AG09319 (cell line): Measurements from ENCODE around the gene MAVS.

Experiments
- DNase-seq: peaks from one replicate; pipeline ENCODE4 v3.0.0-alpha.2; 2010; ENCODE audit warnings: low read depth; ENCODE audit errors: extremely low read depth
- TF ChIP-seq, protein P1 (sequence below): IDR thresholded peaks from 2 replicates; pipeline ENCODE4 v1.5.1; 2011; ENCODE audit warnings: low read depth, mild to moderate bottlenecking, inconsistent platforms, low read length, moderate library complexity

The MAVS gene

DNA sequence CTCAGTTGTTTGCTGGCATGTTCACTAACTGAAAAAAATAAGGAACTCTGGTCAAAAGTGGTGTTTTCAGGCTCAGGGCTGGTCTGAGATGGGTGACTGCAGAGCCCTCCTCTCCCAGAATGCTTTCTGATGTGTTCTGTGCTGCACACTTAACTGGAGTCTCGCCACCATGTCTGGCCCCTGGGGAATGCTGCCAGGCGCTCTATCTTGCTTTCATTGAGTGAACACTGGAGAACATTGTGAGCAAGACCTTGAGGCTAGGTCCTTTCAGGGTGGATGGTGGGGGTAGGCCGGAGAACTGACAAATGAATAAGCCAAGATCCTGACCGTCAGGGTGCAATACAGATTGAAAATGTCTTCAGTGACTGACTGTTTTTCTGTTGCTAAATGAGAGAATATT lies 62.0 kb downstream of the MAVS start:
- DNase-seq = no peak
- TF ChIP-seq, protein P1, sequence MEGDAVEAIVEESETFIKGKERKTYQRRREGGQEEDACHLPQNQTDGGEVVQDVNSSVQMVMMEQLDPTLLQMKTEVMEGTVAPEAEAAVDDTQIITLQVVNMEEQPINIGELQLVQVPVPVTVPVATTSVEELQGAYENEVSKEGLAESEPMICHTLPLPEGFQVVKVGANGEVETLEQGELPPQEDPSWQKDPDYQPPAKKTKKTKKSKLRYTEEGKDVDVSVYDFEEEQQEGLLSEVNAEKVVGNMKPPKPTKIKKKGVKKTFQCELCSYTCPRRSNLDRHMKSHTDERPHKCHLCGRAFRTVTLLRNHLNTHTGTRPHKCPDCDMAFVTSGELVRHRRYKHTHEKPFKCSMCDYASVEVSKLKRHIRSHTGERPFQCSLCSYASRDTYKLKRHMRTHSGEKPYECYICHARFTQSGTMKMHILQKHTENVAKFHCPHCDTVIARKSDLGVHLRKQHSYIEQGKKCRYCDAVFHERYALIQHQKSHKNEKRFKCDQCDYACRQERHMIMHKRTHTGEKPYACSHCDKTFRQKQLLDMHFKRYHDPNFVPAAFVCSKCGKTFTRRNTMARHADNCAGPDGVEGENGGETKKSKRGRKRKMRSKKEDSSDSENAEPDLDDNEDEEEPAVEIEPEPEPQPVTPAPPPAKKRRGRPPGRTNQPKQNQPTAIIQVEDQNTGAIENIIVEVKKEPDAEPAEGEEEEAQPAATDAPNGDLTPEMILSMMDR = no peak

DNA sequence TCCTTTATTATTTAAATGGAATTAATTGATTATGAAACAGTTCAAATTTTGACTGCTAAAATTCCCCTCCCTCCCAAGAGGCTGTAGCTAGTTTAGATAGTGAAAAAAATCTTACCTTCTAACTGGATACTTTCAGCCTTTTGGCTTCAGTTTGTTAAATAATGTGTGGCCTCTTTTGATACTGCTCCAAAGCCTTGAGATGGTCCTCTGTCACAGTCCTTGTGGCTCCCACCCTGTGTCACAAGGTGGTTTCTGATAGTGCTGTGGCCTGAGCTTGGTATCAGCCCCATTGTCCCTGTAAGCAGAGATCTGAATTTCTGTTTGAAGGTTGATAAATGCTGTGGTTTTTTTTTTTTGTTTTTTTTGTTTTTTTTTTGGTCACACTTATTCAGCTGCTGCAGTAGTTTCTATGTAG lies 63.3 kb downstream of the MAVS start:
- TF ChIP-seq, protein P1 = no peak
- DNase-seq = no peak

DNA sequence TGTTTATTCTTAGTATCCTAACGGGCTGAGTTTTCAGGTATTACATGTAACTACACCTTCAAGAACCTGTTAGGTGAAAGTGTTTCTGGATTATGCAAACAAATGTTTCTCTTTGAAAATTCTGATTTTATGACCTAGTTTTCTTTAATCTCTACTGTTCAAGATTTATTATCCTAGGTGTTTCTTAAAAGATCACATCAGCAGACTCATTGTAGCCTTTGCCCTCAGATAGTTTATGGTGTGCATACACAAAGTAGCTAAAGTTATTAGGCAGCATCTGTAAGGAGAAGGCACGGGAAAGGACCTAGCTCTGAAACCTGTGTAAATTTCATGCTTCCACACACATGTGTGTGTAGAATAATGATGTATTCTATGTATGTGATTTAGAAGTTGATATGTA lies 64.2 kb downstream of the MAVS start:
- TF ChIP-seq, protein P1 = no peak
- no peak for DNase-seq

DNA sequence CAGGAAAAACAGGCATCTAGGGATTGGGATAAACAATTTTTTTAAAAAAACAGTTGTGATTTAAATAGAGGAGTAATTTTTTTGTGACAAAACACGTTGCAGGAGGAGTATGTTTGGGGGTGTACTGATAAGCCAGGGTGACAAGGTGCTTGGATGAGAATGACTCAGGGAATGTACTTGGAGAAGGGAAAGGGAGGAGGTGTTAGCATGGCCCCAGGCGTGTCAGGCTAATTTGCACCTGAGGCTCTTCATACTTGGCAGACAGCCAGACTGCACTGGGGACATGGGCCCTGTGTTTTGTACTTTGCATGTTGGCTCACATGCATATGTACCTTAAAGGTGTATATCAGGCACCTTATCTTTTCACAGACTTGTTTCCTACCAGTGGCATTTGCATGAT lies 65.3 kb downstream of the MAVS start:
- DNase-seq = no peak
- TF ChIP-seq, protein P1 = no peak

DNA sequence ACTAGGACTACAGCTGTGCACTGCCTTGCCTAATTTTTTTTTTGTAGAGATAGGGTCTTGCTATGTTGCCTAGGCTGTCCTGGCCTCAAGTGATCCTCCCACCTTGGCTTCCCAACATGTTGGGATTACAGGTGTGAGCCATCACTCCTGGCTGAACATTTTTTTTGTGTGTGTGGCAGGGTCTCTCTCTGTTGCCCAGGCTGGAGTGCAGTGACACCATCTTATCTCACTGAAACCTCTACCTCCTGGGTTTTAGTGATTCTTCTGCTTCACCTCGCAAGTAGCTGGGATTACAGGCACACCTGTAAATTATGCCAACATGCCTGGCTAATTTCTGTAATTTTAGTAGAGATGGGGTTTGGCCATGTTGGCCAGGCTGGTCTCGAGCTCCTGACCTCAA lies 67.8 kb downstream of the MAVS start:
- DNase-seq = no peak
- TF ChIP-seq, protein P1 = no peak

DNA sequence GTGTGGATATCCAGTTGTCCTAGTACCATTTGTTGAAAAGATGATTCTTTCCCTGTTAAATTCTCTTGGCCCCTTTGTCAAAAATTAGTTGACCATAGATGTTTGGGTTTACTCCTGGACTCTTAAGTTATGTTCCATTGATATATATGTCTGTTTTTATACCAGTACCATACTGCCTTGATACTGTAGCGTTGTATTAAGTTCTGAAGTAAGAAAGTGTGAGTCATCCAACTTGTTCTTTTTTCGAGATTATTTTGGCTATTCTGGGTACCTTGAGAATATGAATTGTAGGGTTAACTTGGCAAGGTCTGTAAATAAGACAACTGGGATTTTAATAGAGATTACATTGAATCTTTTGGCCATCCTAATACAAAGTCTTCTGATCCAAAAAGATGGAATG lies 69.1 kb downstream of the MAVS start:
- DNase-seq = no peak
- TF ChIP-seq, protein P1 = no peak

DNA sequence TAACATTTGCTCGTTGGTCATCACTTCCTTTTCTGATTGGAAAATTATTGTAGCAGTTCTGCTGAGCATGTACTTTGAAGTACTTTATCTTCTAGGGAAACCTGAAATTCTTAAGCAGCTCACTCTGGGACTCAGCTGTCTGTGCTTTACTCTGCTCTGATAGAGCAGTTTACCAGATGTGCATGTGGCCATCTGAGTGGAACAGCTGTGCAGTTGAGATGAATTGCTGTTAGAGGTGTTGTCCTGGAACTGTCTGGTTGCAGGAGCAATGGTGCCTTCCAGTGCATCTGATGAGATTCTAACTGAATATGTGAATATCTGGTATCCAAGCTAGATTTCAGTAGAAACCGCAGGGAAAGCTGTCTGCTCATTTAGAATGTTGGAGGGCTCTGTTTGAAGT lies 69.7 kb downstream of the MAVS start:
- no peak for DNase-seq
- TF ChIP-seq, protein P1 = no peak
